Prostate gland (tissue), 2 donors: ENCODE data around the gene AMTN.

ENCODE experiments used
- POLR2AphosphoS5 ChIP-seq: sonication (generic); formaldehyde crosslinking; IDR thresholded peaks from one replicate; pipeline ENCODE4 v1.6.1; 2017; ENCODE audit warnings: antibody characterized with exemption
- TF ChIP-seq, protein P1 (sequence below), 4 experiments: fragments of 200-600 bp in 2 of 4; fragments of 450-650 bp in 2 of 4; sonication (generic) in 2 of 4; IDR thresholded peaks; 1 replicate in 3 of 4; 2 replicates in 1 of 4; pipeline ENCODE4 v1.5.1; 2016 to 2019; ENCODE audit warnings: antibody characterized with exemption in 4 of 4, mild to moderate bottlenecking in 2 of 4, moderate library complexity in 2 of 4

DNA sequence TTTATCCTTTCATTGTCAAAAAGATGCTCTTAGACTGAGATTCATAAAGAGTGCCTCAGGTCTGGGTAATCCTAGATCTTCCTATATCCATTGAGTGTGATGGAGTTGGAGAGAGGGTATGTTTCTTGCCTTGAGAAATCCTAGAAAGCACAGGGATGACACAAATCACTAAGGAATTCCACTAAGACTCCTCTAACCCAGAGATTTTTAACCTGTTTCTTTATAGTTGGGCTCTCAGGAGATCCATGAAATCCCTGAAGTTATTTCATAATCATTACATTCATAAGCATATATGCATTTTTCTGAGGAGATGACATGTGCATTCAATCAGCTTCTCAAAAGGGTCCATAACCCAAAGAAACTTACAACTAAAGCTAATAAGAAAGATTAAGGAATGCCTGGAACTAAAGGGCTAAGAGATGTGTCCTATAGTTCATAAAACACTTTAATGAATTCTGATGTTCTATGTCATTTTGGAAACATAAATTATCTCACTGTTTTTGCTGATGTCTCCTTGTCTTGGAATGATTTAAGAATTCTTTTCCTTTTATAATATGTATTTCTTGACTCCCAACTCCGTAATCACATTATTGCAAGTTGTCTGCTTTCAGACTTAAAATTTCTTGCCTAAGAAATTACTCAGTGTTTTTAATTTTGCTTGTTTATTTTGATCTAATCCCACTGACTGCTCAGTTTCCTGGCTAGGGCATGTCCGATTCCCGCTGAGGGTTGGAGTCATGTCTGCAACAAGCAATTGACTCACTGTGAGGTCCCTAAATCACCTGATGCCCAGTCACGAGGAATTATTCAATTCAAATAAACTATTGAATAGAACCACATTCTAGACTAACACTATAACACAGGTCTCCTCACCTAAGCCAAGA lies 2.8 kb upstream of the AMTN start:
- TF ChIP-seq, protein P1, sequence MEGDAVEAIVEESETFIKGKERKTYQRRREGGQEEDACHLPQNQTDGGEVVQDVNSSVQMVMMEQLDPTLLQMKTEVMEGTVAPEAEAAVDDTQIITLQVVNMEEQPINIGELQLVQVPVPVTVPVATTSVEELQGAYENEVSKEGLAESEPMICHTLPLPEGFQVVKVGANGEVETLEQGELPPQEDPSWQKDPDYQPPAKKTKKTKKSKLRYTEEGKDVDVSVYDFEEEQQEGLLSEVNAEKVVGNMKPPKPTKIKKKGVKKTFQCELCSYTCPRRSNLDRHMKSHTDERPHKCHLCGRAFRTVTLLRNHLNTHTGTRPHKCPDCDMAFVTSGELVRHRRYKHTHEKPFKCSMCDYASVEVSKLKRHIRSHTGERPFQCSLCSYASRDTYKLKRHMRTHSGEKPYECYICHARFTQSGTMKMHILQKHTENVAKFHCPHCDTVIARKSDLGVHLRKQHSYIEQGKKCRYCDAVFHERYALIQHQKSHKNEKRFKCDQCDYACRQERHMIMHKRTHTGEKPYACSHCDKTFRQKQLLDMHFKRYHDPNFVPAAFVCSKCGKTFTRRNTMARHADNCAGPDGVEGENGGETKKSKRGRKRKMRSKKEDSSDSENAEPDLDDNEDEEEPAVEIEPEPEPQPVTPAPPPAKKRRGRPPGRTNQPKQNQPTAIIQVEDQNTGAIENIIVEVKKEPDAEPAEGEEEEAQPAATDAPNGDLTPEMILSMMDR (IDR thresholded peaks at IDR 0.05) = no peak
- no peak for TF ChIP-seq POLR2AphosphoS5
